Measurements from ENCODE around the gene ATF7IP2.
"Not testable (repeated sequence)": the region's sequence is repeated elsewhere in the genome, so short reads cannot be mapped to it uniquely, and the experiment has no call there.

The ATF7IP2 gene, protein sequence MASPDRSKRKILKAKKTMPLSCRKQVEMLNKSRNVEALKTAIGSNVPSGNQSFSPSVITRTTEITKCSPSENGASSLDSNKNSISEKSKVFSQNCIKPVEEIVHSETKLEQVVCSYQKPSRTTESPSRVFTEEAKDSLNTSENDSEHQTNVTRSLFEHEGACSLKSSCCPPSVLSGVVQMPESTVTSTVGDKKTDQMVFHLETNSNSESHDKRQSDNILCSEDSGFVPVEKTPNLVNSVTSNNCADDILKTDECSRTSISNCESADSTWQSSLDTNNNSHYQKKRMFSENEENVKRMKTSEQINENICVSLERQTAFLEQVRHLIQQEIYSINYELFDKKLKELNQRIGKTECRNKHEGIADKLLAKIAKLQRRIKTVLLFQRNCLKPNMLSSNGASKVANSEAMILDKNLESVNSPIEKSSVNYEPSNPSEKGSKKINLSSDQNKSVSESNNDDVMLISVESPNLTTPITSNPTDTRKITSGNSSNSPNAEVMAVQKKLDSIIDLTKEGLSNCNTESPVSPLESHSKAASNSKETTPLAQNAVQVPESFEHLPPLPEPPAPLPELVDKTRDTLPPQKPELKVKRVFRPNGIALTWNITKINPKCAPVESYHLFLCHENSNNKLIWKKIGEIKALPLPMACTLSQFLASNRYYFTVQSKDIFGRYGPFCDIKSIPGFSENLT

DNA sequence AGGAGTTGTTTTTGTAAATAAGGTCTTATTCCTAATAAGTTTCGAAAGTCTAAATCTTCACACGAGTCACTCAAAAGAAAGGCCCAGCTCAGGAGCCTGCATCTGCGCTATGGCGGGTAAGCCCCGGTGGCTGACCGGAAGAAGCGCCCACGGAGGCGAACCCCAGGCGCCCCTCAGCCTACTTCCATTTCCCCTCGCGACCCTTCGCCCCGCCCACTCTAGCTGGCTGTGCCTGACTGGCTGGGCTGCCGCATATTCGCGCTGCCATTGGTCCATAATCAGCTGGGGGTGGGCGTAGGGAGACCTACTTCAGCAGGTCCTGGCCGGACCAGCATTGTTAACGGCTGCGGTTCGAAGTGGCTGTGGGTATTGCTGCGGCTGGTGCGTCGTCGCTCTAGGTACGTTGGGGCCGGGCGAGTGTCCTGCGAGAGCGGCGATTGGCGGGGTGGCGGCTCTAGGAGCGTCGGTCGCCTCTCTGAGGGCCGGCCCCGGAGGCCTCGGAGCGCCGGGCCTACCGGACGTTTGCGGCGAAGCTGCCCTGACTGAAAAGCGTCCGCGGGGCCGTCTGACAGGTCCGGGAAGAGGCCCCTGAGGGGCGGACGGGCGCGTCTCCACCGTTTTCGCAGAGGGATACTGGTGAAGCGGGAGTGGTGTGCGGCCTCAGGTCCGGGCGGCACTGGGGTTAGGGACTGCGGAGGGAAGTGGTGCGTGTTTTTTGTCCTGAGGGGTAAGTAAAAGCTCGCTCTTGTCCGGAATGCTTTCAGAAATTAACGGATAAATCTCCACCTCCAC is at the start of gene ATF7IP2:
Gene ATF7IP2 (plus strand): TSS at position 337 of the 792 bp plus-strand sequence. CDS start 44,560 bp downstream, outside the sequence.
- DNase-seq (ENCODE audit: low read depth in 1 of 2, low spot score in 1 of 2) = peak; percentile 70 to 80

DNA sequence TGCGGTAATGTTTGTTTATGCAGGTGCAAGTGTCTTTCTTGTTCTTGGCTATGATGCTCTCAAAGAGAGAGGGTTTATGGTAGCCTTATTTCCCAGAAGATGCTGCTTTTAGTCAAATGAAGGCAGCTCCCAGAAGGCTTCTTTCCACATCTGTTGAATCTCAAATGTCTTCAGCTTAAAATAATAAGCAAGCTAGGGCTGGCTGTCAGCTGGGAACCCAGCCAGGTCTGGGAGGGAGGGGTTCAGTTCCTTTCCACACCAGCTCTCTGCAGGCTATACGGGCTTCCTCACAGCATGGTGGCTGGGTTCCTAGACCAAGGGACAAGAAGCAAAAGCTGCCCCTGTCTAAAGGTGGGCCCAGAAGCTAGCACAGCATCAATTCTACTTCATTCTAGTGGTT is 47.4 kb upstream of the ATF7IP2 start:
- DNase-seq (ENCODE audit: low read depth in 1 of 2, low spot score in 1 of 2) = no peak

DNA sequence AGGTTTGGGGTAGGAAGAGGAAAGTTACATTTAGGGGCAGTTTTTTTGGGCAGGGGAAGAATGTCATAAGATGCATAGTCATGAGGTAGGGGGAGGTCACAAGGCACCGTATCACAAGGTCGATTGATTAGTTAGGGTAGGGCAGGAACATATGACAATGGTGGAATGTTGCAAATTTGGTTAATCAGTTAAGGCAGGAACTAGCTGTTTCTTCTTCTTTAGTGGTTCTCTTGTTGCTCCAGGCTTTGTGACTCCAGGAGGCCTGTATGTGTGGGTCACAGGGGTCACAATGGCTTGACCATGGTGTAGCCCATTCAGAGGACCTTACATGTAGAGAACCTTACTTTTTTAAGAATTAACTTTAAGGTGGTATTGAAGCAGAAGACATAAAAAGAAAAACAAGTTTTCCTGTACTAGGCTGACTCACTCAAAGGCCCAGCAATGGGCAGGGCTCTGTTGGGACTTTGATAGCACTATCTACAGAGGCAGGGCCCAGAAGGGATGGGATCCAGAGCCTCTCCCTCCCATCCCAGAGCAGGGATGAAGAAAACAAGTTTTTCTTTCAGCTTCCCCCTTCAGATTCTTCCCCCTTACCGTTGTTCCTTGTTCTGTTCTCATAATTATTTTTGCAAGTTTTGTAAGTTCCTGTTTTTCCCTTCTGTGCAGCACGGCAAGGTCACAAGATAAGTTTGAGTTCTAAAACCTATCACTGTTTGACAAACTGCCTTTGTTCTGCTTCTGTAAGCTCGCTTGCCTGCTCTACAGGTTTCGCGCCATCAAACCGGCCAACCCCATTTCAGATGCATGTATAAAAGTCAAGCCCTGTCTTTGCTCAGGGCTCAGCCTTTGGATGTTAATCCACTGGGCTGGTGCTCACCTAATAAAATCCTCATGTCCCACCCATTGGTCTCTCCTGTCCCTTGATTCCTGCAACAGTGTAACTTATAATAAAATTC is 45.8 kb upstream of the ATF7IP2 start:
- DNase-seq (ENCODE audit: low read depth in 1 of 2, low spot score in 1 of 2) = no peak

DNA sequence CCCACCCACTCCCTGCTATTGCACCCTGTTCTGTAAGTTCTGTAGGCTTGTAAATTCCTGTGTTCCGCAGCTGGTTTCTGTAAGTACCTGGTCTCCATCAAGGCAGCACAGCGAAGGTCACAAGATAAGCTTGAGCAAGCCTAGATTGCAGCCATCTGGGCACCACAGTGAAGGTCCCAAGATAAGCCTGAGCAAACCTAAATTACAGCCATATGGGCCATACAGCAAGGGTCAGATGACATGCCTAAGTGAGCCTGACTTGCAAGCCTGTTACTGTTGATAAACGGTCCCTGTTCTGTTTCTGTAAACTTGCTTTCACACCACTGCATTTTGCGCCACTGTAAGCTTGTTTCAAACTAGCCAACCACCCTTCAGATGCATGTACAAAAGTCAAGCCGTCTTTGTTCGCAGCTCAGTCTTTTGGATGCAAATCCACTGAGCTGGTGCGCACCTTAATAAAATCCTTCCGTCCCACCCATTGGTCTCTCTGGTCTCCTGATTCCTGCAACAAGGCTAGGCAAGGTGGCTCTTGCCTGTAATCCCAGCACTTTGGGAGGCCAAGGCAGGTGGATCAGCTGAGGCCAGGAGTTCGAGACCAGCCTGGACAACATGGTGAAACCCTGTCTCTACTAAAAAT is 42.6 kb upstream of the ATF7IP2 start:
- DNase-seq (ENCODE audit: low read depth in 1 of 2, low spot score in 1 of 2) = no peak

DNA sequence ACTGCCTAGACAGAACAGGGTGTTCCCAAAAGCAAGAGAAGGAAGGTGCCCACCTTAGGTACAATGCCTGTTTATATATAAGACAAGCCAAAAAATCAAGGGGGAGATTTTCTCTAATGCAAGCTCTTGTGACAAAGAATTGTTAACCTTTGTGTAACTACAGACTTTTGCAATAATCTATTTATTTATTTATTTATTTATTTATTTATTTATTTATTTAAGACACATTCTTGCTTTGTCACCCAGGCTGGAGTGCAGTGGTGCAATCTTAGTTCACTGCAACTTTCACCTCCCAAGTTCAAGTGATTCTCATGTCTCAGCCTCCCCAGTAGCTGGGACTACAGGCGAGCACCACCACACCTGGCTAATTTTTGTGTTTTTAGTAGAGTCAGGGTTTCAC is 41.2 kb upstream of the ATF7IP2 start:
- DNase-seq (ENCODE audit: low read depth in 1 of 2, low spot score in 1 of 2) = not testable (repeated sequence)

DNA sequence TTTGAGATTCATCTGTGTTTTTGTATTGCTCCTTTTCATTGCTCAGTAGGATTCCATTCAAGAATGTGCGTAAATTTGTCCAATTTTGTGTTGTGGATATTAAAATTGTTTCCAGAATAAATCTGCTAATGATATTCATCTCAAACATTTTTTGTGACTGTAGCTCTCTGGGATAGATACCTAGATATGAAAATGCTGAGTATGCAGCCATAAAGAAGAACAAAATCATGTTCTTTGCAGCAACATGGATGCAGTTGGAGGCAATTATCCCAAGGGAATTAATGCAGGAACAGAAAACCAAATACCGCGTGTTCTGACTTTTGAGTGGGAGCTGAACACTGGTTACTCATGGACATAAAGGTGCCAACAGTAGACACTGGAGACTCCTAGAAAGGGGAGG is 40.2 kb upstream of the ATF7IP2 start:
- DNase-seq (ENCODE audit: low read depth in 1 of 2, low spot score in 1 of 2) = no peak

DNA sequence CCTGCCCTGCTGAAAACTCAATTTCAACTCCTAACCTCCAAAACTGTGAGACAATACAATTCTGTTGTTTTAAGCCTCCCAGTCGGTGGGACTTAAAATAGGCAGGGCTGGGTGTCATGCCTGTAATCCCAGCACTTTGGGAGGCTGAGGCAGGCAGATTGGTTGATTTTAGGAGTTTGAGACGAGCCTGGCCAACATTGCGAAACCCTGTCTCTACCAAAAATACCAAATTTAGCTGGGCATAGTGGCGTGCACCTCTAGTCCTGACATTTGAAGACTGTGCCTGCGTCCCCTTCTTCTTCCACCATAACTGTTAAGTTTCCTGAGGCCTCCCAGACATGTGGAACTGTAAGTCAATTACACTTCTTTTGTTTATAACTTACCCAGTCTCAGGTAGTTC is 36.0 kb upstream of the ATF7IP2 start:
- no peak for DNase-seq (ENCODE audit: low read depth in 1 of 2, low spot score in 1 of 2)

DNA sequence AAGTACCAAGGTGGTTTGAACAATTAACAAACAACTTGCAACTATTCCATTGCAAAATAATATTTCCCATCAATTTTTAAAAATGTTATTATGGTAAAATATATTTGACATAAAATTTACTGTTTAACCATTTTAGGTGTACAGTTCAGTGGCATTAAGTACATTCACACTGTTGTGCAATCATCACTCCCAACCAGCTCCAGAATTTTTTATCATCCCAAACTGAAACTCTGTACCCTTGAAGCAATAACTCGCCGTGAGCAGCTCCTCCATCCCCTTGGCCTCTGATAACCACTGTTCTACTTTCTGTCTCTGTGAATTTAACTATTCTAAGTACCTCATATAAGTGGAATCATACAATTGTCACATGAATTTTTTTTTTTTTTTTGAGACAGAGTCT is 33.6 kb upstream of the ATF7IP2 start:
- DNase-seq (ENCODE audit: low read depth in 1 of 2, low spot score in 1 of 2) = no peak

DNA sequence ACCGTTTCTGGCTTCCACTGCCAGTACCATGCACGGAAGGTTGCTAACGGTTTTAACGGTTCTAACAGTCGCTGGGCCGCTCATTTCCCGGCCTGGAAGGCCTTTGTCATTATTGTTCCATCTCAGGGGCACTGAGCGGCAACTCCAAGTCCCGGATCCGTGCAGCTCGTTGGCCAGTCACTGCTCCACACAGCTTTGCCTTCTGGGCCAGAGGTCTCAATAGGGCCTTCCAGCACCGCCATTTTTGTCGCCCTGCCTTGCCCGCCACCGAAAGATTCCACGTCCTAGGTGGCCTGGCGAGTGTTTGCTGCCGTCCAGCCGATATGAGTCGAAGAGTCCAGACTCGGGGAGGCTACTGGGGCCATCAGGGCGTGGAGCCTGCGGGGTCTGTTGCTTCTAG is 30.3 kb upstream of the ATF7IP2 start:
- DNase-seq (ENCODE audit: low read depth in 1 of 2, low spot score in 1 of 2) = no peak

DNA sequence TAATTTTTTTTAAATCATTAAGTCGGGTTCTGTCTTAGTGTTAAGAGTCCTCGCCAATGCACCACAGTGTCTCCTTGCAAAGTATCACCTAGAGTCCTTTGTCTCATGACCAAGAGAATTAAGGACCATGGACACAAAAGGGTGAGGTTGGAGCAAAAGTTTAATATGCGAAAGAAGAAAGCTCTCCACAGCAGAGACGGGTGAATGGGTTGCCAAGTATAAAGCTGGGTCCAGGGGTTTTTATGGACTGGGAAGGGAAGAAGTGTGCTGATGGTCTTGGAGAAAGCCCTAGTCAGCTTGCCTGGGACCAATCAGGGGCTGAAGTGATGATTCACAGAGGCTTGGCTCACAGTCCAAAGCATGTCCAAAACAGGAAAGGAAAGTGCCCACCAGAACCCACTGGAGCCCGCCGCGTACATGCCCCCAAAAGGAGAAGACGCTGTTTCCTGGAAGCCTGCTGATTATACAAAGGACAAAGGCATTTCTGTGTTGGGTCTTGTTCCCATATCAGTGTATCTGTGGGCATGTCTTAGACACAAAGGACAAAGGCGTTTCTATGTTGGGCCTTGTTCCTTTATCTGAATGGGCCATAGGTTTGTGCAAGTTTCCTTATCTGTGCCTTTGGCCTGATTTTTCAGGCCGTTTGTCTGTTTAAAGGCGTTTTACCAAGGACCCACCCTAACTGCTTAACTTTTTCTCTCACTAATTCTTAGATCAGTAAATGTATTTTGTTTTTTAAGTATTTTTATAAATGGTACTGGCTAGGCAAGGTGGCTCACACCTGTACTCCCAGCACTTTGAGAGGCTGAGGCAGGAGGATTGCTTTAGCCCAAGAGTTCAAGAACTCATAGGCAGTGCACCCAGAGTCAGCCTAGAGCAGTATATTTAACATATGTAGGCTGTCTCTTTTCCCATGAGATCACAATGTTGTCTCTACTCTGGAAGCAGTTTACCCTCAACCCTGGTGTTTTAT is 28.7 kb upstream of the ATF7IP2 start:
- no peak for DNase-seq (ENCODE audit: low read depth in 1 of 2, low spot score in 1 of 2)

DNA sequence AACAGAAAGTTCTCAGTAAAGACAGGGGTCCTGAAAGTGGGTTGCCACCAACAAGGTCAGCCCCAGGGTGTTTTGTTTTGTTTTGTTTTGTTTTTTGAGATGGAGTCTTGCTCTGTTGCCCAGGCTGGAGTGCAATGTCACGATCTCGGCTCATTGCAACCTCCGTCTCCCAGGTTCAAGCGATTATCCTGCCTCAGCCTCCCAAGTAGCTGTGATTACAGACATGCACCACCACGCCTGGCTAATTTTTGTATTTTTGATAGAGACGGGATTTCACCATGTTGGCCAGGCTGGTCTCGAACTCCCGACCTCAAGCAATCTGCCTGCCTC is 24.1 kb upstream of the ATF7IP2 start:
- DNase-seq (ENCODE audit: low read depth in 1 of 2, low spot score in 1 of 2) = not testable (repeated sequence)

DNA sequence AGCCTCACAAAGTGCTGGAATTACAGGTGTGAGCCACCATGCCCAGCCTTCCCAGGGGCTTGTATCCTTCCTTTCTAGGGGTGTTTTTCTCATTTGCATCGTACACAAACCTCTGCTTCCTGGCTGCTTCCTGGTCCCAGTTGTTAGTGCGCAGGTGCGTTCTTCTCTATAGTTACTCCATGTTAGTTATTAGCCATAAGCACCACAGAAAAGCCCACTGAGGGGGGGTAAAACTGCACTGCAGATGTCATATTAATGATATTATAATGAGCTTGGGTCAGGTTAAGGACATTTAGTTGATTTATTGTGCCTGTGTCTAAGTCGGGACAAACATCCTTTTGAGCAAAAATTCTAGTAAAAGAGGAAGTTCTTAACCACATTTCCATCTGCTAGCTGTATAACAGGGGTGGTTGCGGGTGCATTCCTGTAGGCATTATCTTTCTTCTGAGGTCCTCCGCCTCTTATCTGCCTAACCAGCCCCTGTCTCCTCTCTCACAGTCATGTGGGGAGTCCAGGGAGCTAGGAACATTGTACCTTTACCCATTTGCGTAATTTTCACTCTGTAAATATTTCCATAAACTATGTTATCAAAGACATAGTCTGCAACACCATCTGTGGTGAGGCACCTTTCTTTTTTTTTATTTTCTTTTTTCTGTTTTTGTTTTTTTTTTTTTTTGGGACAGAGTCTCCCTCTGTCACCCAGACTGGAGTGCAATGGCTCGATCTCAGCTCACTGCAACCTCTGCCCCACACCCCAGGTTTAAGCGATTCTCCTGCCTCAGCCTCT is 23.6 kb upstream of the ATF7IP2 start:
- no peak for DNase-seq (ENCODE audit: low read depth in 1 of 2, low spot score in 1 of 2)

DNA sequence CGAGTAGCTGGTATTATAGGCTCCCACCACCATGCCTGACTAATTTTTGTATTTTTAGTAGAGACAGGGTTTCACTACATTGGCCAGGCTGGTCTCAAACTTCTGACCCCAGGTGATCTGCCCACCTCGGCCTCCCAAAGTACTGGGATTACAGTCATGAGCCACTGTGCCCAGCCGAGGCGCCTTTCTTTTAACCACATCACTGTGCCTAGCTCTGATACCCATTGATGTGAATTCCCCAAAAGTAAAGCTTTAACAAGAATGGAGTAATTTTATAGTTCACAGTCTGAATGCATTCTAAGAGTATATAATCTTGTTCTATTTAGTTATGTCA is 23.0 kb upstream of the ATF7IP2 start:
- not testable (repeated sequence) for DNase-seq (ENCODE audit: low read depth in 1 of 2, low spot score in 1 of 2)

DNA sequence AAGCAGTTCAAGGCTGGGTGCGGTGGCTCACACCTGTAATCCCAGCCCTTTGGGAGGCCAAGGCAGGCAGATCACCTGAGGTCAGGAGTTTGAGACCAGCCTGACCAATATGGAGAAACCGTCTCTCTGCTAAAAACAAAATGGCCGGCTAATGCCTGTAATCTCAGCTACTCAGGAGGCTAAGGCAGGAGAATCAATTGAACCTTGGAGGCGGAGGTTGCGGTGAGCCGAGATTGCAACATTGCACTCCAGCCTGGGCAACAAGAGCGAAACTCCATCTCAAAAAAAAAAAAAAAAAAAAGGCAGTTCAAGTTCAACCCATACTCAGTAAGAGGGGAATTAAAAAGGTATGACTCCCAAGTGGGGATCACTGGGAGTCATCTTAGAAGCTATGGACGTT is 19.2 kb upstream of the ATF7IP2 start:
- DNase-seq (ENCODE audit: low read depth in 1 of 2, low spot score in 1 of 2) = not testable (repeated sequence)

DNA sequence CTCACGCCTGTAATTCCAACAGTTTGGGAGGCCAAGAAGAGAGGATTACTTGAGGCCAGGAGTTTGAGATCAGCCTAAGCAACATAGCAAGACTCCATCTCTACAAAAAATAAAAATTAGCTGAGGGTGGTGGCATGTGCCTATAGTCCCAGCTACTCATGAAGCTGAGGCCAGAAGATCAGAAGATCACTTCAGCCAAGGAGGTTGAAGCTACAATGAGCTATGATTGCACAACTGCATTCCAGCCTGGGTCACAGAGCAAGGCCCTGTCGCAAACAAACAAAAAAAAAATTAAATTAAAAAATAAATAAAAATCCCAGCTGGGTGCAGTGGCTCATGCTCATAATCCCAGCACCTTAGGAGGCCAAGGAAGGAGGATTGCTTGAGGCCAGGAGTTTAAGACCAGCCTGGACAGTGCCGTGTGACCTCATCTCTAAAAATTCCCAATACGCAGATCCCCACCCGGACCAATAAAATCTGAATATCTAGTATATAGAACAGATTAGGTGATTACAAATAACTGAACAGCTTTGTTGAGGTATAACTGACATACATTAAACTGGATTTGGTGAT is 18.2 kb upstream of the ATF7IP2 start:
- no peak for DNase-seq (ENCODE audit: low read depth in 1 of 2, low spot score in 1 of 2)

DNA sequence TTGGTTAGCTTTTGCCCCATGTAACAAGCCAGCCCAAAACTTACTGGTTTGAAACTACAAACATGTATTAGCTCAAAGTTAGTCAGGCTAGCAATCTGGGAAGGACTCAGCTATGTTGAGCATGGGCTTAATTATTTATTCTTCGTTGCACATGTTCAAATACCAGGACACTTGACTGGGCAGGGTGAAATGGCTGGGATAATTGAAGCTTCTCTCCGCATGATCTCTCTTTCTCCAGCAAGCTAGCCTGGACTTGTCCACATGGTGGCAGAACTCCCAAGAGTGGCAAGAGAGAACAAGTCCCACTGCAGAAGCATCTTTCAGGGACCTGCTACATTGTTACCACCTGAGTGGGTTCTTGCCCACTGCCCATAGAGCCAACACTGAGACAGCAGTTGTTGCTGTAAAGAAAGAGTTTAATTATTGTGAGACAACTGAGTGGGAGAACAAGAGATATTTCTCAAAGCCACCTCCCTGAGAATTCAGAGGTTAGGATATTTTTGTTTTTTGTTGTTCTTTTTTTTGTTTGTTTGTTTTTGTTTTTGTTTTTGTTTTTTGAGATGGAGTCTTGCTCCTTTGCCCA is 16.8 kb upstream of the ATF7IP2 start:
- no peak for DNase-seq (ENCODE audit: low read depth in 1 of 2, low spot score in 1 of 2)

DNA sequence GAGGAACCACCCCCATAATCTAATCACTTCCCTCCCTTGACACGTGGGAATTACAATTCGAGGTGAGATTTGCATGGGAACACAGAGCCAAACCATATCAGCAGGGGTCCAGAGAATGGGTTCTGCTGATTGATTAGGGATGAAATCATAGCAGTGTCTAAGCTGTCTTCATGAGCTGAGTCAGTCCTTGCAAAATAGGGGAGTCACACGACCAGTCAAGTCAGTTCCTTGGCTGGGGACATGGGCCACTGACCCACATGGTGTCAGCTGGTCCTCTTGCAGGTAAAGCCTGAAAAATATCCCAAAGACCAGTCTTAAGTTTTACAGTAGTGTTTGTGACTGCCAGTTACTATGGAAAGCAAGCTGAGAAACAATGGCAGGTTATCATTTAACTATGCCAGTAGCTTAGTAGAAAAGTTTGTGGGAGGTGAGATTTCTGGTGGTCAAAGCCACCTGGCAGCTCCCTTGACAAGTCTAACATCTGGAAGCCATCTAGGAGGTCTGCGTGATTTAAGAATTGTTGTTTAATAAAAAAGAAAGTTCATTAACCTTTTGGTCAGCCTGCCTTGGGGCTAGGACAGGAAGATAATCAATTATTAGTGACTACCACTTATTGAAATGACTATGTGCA is 15.7 kb upstream of the ATF7IP2 start:
- DNase-seq (ENCODE audit: low read depth in 1 of 2, low spot score in 1 of 2) = no peak
